Smooth muscle cell (in vitro differentiated cells): Measurements from ENCODE around the gene WDSUB1. TPM values are rescaled to one million over a fixed set of nuclear protein-coding genes. Genes with fewer than 3 reads are reported as not detected.

Experiments used
- DNase-seq: peaks from one replicate; lab custom pipeline; 2025; ENCODE audit not compliant: unreplicated experiment; lab: John Stamatoyannopoulos, UW
- H2AFZ ChIP-seq: fragments of 200-600 bp; sonication (generic); 2 replicates; pipeline ENCODE4 v1.6.0; 2016; ENCODE audit warnings: antibody characterized with exemption, low read depth, mild to moderate bottlenecking
- H3F3A ChIP-seq: fragments of 200-600 bp; sonication (generic); 2 replicates; pipeline ENCODE4 v1.6.0; 2017; ENCODE audit warnings: antibody characterized with exemption, low read depth
- H3K27ac ChIP-seq: fragments of 200-600 bp; sonication (generic); 2 replicates; pipeline ENCODE4 v1.5.1; 2016; ENCODE audit warnings: low read depth, mild to moderate bottlenecking
- H3K27me3 ChIP-seq: fragments of 200-600 bp; sonication (generic); 2 replicates; pipeline ENCODE4 v1.6.1; 2016; ENCODE audit warnings: low read depth, mild to moderate bottlenecking
- H3K36me3 ChIP-seq: fragments of 200-600 bp; sonication (generic); 2 replicates; pipeline ENCODE4 v1.5.1; 2016; ENCODE audit warnings: low read depth
- H3K4me1 ChIP-seq: fragments of 200-600 bp; sonication (generic); 2 replicates; pipeline ENCODE4 v1.5.1; 2016; ENCODE audit warnings: low read depth
- H3K4me2 ChIP-seq: fragments of 200-600 bp; sonication (generic); 2 replicates; pipeline ENCODE4 v1.6.0; 2016; ENCODE audit warnings: mild to moderate bottlenecking
- H3K4me3 ChIP-seq: fragments of 200-600 bp; sonication (generic); 2 replicates; pipeline ENCODE4 v1.5.1; 2016; ENCODE audit warnings: mild to moderate bottlenecking
- H3K79me2 ChIP-seq: fragments of 200-600 bp; sonication (generic); 2 replicates; pipeline ENCODE4 v1.6.0; 2016; ENCODE audit warnings: low read depth, mild to moderate bottlenecking
- H3K9ac ChIP-seq: fragments of 200-600 bp; sonication (generic); 2 replicates; pipeline ENCODE4 v1.6.0; 2016; ENCODE audit warnings: low read depth
- H3K9me3 ChIP-seq: fragments of 200-600 bp; sonication (generic); replicated peaks from 2 replicates; pipeline ENCODE4 v1.5.1; 2016; ENCODE audit warnings: low read depth
- H4K20me1 ChIP-seq: fragments of 200-600 bp; sonication (generic); 2 replicates; pipeline ENCODE4 v1.6.0; 2016; ENCODE audit warnings: low read depth
- WGBS: methylation state at CpG from one replicate; pipeline ENCODE4 v1.1.7; 2016; ENCODE audit warnings: low lambda C conversion rate; 5-methylcytosine and 5-hydroxymethylcytosine counted together
- polyA plus RNA-seq: library from polyadenylated mRNA; unstranded; fragments of >200 nt; fragmentation: Nextera tagmentation; extraction: Ambion mirVana; gene quantifications from 2 replicates; pipeline ENCODE4 v1.2.1, GENCODE V29; 2016
- total RNA-seq: library from RNA; depleted of rRNA; stranded (reverse); fragments of >200 nt; gene quantifications from 2 replicates; pipeline ENCODE4 v1.2.3, GENCODE V29; 2014
- TF ChIP-seq, protein P1 (sequence below): fragments of 200-600 bp; sonication (generic); IDR thresholded peaks from 2 replicates; pipeline ENCODE4 v1.5.1; 2017; ENCODE audit warnings: borderline replicate concordance, mild to moderate bottlenecking, antibody characterized with exemption; ENCODE audit not compliant: insufficient read depth, poor library complexity, severe bottlenecking

Gene WDSUB1
- total and polyA plus RNA-seq, 2 experiments from 2014 or later = 3.6 to 4.6 TPM

DNA sequence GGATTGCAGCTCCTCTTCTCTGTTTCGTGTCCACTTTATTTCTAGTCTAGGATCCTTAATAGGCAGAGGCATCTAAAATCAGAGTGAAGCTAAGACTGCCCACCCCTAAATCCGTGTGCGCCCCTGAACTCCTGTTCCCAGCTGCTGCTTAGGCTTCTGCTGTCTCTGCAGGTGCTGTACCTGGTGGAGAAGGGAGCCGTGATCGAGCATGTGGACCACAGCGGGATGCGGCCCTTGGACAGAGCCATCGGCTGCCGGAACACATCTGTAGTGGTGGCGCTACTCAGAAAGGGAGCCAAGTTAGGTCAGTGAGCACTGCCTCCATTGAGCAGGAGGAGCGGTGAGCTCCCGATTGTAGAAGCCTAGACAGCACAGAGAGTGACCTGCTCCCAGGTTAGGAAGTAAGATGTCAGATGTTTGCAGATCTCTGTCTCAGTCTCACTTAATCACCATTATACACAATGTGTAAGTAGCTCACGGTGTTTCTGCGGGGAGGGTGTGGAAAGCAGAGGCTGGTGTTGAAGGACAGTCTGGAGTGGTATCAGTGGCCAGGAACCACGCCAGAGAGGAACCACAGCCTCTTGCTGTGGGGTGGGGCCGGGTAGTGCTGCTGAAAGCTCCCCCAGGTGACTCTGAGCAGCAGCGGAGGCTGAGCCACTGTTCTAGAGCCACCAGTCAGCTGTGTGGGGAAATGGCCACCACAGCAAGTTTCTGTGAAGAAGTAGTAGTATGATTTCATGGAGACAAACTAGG is 62.3 kb downstream of the WDSUB1 start:
- Histone ChIP-seq H3K4me2 (no peak overlapping the region), H3K36me3 (no peaks in the 10 kb centered on the region), H3K9ac (no peak overlapping the region)

GRCh38 chr2:159219394-159219998 is 67.0 kb downstream of the WDSUB1 start:
- 99% methylated on average over 8 of the region's 8 CpGs for WGBS
- H3K27me3 ChIP-seq = no peaks in the 10 kb centered on the region
- no peaks in the 10 kb centered on the region for H3K4me1 ChIP-seq
- H3F3A ChIP-seq = no peaks in the 10 kb centered on the region
- H3K9ac ChIP-seq = no peak overlapping the region
- TF ChIP-seq, protein P1, sequence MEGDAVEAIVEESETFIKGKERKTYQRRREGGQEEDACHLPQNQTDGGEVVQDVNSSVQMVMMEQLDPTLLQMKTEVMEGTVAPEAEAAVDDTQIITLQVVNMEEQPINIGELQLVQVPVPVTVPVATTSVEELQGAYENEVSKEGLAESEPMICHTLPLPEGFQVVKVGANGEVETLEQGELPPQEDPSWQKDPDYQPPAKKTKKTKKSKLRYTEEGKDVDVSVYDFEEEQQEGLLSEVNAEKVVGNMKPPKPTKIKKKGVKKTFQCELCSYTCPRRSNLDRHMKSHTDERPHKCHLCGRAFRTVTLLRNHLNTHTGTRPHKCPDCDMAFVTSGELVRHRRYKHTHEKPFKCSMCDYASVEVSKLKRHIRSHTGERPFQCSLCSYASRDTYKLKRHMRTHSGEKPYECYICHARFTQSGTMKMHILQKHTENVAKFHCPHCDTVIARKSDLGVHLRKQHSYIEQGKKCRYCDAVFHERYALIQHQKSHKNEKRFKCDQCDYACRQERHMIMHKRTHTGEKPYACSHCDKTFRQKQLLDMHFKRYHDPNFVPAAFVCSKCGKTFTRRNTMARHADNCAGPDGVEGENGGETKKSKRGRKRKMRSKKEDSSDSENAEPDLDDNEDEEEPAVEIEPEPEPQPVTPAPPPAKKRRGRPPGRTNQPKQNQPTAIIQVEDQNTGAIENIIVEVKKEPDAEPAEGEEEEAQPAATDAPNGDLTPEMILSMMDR = no peak
- H3K4me3 ChIP-seq = no peak overlapping the region
- H3K9me3 ChIP-seq = no peaks in the 10 kb centered on the region
- H2AFZ ChIP-seq = no peak overlapping the region
- DNase-seq = no peak
- no peaks in the 10 kb centered on the region for H4K20me1 ChIP-seq
- H3K36me3 ChIP-seq = no peaks in the 10 kb centered on the region
- H3K79me2 ChIP-seq = no peaks in the 10 kb centered on the region
- no peak overlapping the region for H3K4me2 ChIP-seq
- no peak overlapping the region for H3K27ac ChIP-seq

More for the DNA sequence above, 62.3 kb downstream of the WDSUB1 start:
- H3K79me2 ChIP-seq = no peaks in the 10 kb centered on the region
- no peaks in the 10 kb centered on the region for H3K9me3 ChIP-seq
- H3K4me1 ChIP-seq = peaks cover 7% of the 10 kb centered on the region
- TF ChIP-seq, protein P1 = no peak
- H3K4me3 ChIP-seq = no peak overlapping the region
- WGBS = 98% methylated on average over 17 of the region's 17 CpGs
- no peak overlapping the region for H2AFZ ChIP-seq
- DNase-seq = no peak
- no peak overlapping the region for H3K27ac ChIP-seq
- no peaks in the 10 kb centered on the region for H3F3A ChIP-seq
- H4K20me1 ChIP-seq = no peaks in the 10 kb centered on the region
- H3K27me3 ChIP-seq = no peaks in the 10 kb centered on the region

- no peaks in the 10 kb centered on the region for H3K4me1 ChIP-seq
- H3K27ac ChIP-seq = no peak overlapping the region
- no peaks in the 10 kb centered on the region for H3F3A ChIP-seq
- H3K36me3 ChIP-seq = no peaks in the 10 kb centered on the region
- no peaks in the 10 kb centered on the region for H3K79me2 ChIP-seq
- TF ChIP-seq, protein P1 = no peak
- no peak overlapping the region for H3K4me2 ChIP-seq
- H3K4me3 ChIP-seq = no peak overlapping the region
- no peak overlapping the region for H2AFZ ChIP-seq
- H3K27me3 ChIP-seq = no peaks in the 10 kb centered on the region
- H3K9me3 ChIP-seq = no peaks in the 10 kb centered on the region
- H4K20me1 ChIP-seq = no peaks in the 10 kb centered on the region
- no peak for DNase-seq
- WGBS = 98% methylated on average over 6 of the region's 6 CpGs
- H3K9ac ChIP-seq = no peak overlapping the region
Observed at GRCh38 chr2:159218389-159218788, 68.1 kb downstream of the WDSUB1 start.

DNA sequence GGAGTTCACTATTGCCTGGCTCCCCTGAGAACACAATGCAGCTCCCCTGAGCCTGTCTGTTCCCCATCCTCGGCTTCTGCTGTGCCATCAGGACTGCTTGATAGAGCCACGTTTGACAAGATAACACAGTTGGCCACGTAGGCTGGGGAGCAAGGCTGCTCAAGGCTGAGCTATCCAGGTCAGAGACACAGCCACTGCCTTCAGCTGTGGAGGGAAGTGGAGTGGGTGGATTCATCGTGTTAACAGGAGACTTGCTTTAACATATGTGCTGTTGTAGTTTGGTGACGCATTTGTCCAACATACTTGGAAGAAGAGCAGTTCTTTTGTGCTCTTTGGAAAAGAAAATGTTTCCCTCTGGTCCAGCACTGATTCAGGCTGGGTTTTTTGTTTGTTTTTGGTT is 68.8 kb downstream of the WDSUB1 start:
- Histone ChIP-seq H3K36me3 (no peaks in the 10 kb centered on the region), H3K4me3 (no peak overlapping the region), H3F3A (no peaks in the 10 kb centered on the region), H3K27me3 (no peaks in the 10 kb centered on the region), H3K27ac (no peak overlapping the region), H3K4me1 (no peaks in the 10 kb centered on the region), H3K4me2 (no peak overlapping the region), H3K9me3 (no peaks in the 10 kb centered on the region), H3K79me2 (no peaks in the 10 kb centered on the region), H3K9ac (no peak overlapping the region), H2AFZ (no peak overlapping the region), H4K20me1 (no peaks in the 10 kb centered on the region)
- TF ChIP-seq, protein P1 = no peak
- DNase-seq = no peak
- 81% methylated on average over 5 of the region's 5 CpGs for WGBS
